Measurements from ENCODE around the gene HSD17B12.

HSD17B12 gene

GRCh38 chr11:43806976-43807375 is 126.4 kb downstream of the HSD17B12 start:
- DNase-seq (ENCODE audit: low read depth), result no peak

GRCh38 chr11:43810929-43811596 is 130.5 kb downstream of the HSD17B12 start:
- DNase-seq (ENCODE audit: low read depth), result no peak

- DNase-seq (ENCODE audit: low read depth), result no peak
Observed at GRCh38 chr11:43812471-43812870, 131.9 kb downstream of the HSD17B12 start.

- peak; percentile 83 for DNase-seq (ENCODE audit: low read depth)
Observed at GRCh38 chr11:43818220-43818619, 137.7 kb downstream of the HSD17B12 start.

- DNase-seq (ENCODE audit: low read depth), result no peak
Observed at GRCh38 chr11:43819926-43820325, 139.4 kb downstream of the HSD17B12 start.

- peak; percentile 22 for DNase-seq (ENCODE audit: low read depth)
Observed at GRCh38 chr11:43823316-43823715, 142.8 kb downstream of the HSD17B12 start.

- no peak for DNase-seq (ENCODE audit: low read depth)
Observed at GRCh38 chr11:43823851-43824250, 143.3 kb downstream of the HSD17B12 start.

- peak; percentile 49 for DNase-seq (ENCODE audit: low read depth)
Observed at GRCh38 chr11:43825217-43825816, 144.8 kb downstream of the HSD17B12 start.

GRCh38 chr11:43830928-43831440 is 150.4 kb downstream of the HSD17B12 start:
- peak; percentile 100 for DNase-seq (ENCODE audit: low read depth)

GRCh38 chr11:43832536-43832935 is 152.0 kb downstream of the HSD17B12 start:
- DNase-seq (ENCODE audit: low read depth), result no peak

- DNase-seq (ENCODE audit: low read depth), result peak; percentile 72
Observed at GRCh38 chr11:43833657-43834073, 153.1 kb downstream of the HSD17B12 start.

- no peak for DNase-seq (ENCODE audit: low read depth)
Observed at GRCh38 chr11:43834286-43834685, 153.7 kb downstream of the HSD17B12 start.

- DNase-seq (ENCODE audit: low read depth), result no peak
Observed at GRCh38 chr11:43835104-43835503, 154.6 kb downstream of the HSD17B12 start.

- DNase-seq (ENCODE audit: low read depth), result peak; percentile 48
Observed at GRCh38 chr11:43837879-43838278, 157.3 kb downstream of the HSD17B12 start.

- DNase-seq (ENCODE audit: low read depth), result no peak
Observed at GRCh38 chr11:43842021-43842420, 161.5 kb downstream of the HSD17B12 start.

GRCh38 chr11:43845816-43846215 is 165.3 kb downstream of the HSD17B12 start:
- peak; percentile 72 for DNase-seq (ENCODE audit: low read depth)

GRCh38 chr11:43852057-43852636 is 171.6 kb downstream of the HSD17B12 start:
- peak; percentile 78 for DNase-seq (ENCODE audit: low read depth)

GRCh38 chr11:43853781-43854180 is 173.2 kb downstream of the HSD17B12 start:
- no peak for DNase-seq (ENCODE audit: low read depth)

- no peak for DNase-seq (ENCODE audit: low read depth)
Observed at GRCh38 chr11:43856993-43857392, 176.5 kb downstream of the HSD17B12 start.

GRCh38 chr11:43861141-43861540 is 180.6 kb downstream of the HSD17B12 start:
- DNase-seq (ENCODE audit: low read depth), result no peak

GRCh38 chr11:43866520-43866919 is 186.0 kb downstream of the HSD17B12 start:
- DNase-seq (ENCODE audit: low read depth), result peak; percentile 58

- DNase-seq (ENCODE audit: low read depth), result no peak
Observed at GRCh38 chr11:43866969-43867368, 186.4 kb downstream of the HSD17B12 start.

Data from EH (cell line).